Kidney (tissue), 14 donors: ENCODE measurements around the gene ACOT9. TPM values are rescaled to one million over a fixed set of nuclear protein-coding genes. Genes with fewer than 3 reads are reported as not detected.

Experiments used
- DNase-seq, 5 donors: peaks; one replicate each; pipeline ENCODE4 v3.0.0-alpha.2; 2013 to 2020
- FAIRE-seq: peaks from 2 replicates; lab custom pipeline; 2012; peaks lifted over from hg19 to GRCh38; lab: Jason Lieb, UNC
- H3K27ac ChIP-seq, 2 donors: one replicate each; pipeline ENCODE4 v1.7.0; 2013; ENCODE audit warnings: low read depth in 2 of 2, low read length in 2 of 2, inconsistent platforms in 1 of 2
- H3K27me3 ChIP-seq: one replicate; pipeline ENCODE4 v1.7.1; 2013; ENCODE audit warnings: low read length, inconsistent platforms; ENCODE audit not compliant: control insufficient read depth, insufficient read depth
- H3K36me3 ChIP-seq, 3 donors: one replicate each; pipeline versions ENCODE4 v1.7.0 to v1.7.1; 2013; ENCODE audit warnings: low read length in 3 of 3, control low read depth in 1 of 3, inconsistent platforms in 1 of 3; ENCODE audit not compliant: insufficient read depth in 3 of 3, control insufficient read depth in 2 of 3
- H3K4me1 ChIP-seq, 3 donors: one replicate each; pipeline versions ENCODE4 v1.7.0 to v1.7.1; 2013; ENCODE audit warnings: low read length in 3 of 3, inconsistent platforms in 1 of 3, low read depth in 1 of 3; ENCODE audit not compliant: control insufficient read depth in 2 of 3, insufficient read depth in 2 of 3
- H3K4me3 ChIP-seq, 3 donors: one replicate each; pipeline versions ENCODE4 v1.7.0 to v1.8.1; 2013; ENCODE audit warnings: low read length in 3 of 3, control low read depth in 1 of 3, inconsistent platforms in 1 of 3
- H3K9ac ChIP-seq, 3 donors: one replicate each; pipeline versions ENCODE4 v1.7.0 to v1.7.1; 2013; ENCODE audit warnings: low read length in 3 of 3, control low read depth in 1 of 3, inconsistent platforms in 1 of 3
- H3K9me3 ChIP-seq, 3 donors: one replicate each; pipeline versions ENCODE4 v1.7.0 to v1.7.1; 2013; ENCODE audit warnings: low read length in 3 of 3, control low read depth in 1 of 3, inconsistent platforms in 1 of 3; ENCODE audit not compliant: control insufficient read depth in 2 of 3, insufficient read depth in 1 of 3
- intact Hi-C: fragments of 100-400 bp; cut with DNase I; formaldehyde crosslinking; loops from one replicate; pipeline ENCODE4 v1.11.1; 2022
- polyA plus RNA-seq: library from polyadenylated mRNA; stranded (reverse); fragments of 350-450 nt; fragmentation: Illumina TruSeq; extraction: RNeasy Lipid Tissue Mini Kit (QIAGEN cat#74804); gene quantifications from one replicate; pipeline ENCODE4 v1.2.3, GENCODE V29; 2014; ENCODE audit warnings: low read depth, low replicate concordance; ENCODE audit not compliant: insufficient read depth
- total RNA-seq: library from RNA; stranded (reverse); fragmentation: NEBNext Ultra II Directional; extraction: Animal tissue kit (Norgen Biotek cat#: 25700); gene quantifications from one replicate; pipeline ENCODE4 v1.2.1, GENCODE V29; 2021
- TF ChIP-seq, protein P1 (sequence below): IDR thresholded peaks from 3 replicates; pipeline ENCODE4 v1.5.1; 2012; ENCODE audit warnings: mild to moderate bottlenecking, moderate library complexity, borderline replicate concordance; ENCODE audit not compliant: insufficient read depth; ENCODE audit errors: extremely low read depth
- donor health status: control.
- donor health status: control.
- donor health status: control.
- donor health status: control.
- donor health status: control.
- donor health status: DM: yes; HTN: yes; CAD: no.
- donor health status: Normal renal cell carcinoma (clear cell type).

The ACOT9 gene
- total and polyA plus RNA-seq, 2 donors from 2014 or later: 24.9 to 42.7 TPM

DNA sequence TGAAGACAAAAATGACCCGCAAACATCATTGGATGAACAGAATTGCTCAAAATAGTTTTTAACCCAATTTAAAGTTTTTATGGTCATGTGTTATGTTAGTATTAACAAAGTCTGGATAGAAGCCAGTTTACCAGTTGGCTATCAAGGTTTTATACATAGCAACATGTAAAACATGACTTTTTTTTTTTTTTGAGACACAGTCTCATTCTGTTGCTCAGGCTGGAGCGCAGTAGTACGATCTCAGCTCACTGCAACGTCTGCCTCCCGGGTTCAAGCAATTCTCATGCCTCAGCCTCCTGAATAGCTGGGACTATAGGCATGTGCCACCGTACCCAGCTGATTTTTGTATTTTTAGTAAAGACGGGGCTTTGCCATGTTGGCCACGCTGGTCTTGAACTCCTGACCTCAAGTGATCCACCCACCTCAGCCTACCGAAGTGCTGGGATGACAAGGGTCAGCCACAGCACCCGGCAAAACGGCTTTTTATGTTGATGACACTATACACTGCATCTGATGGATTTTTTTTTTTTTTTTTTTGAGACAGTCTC, 43.3 kb upstream of the ACOT9 start:
- H3K27me3 ChIP-seq: no peaks in the 10 kb centered on the region
- no peak overlapping the region for H3K9ac ChIP-seq
- peaks cover 0 to 20% (median 2%) of the 10 kb centered on the region in 3 donors for H3K36me3 ChIP-seq
- H3K9me3 ChIP-seq: no peaks in the 10 kb centered on the region
- peak overlapping the region in 2 of 3 donors; percentile 93 to 94 for H3K4me3 ChIP-seq
- intact Hi-C loops: loop anchor here (10.0 kb wide), 1 partner anchor 118 kb away; the partner anchor contains the start of genes APOO and CXorf58
- no peak for FAIRE-seq
- TF ChIP-seq, protein P1, sequence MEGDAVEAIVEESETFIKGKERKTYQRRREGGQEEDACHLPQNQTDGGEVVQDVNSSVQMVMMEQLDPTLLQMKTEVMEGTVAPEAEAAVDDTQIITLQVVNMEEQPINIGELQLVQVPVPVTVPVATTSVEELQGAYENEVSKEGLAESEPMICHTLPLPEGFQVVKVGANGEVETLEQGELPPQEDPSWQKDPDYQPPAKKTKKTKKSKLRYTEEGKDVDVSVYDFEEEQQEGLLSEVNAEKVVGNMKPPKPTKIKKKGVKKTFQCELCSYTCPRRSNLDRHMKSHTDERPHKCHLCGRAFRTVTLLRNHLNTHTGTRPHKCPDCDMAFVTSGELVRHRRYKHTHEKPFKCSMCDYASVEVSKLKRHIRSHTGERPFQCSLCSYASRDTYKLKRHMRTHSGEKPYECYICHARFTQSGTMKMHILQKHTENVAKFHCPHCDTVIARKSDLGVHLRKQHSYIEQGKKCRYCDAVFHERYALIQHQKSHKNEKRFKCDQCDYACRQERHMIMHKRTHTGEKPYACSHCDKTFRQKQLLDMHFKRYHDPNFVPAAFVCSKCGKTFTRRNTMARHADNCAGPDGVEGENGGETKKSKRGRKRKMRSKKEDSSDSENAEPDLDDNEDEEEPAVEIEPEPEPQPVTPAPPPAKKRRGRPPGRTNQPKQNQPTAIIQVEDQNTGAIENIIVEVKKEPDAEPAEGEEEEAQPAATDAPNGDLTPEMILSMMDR: no peak
- H3K27ac ChIP-seq: no peak overlapping the region
- DNase-seq: no peak
- H3K4me1 ChIP-seq: peaks cover 0 to 5% (median 0%) of the 10 kb centered on the region in 3 donors

DNA sequence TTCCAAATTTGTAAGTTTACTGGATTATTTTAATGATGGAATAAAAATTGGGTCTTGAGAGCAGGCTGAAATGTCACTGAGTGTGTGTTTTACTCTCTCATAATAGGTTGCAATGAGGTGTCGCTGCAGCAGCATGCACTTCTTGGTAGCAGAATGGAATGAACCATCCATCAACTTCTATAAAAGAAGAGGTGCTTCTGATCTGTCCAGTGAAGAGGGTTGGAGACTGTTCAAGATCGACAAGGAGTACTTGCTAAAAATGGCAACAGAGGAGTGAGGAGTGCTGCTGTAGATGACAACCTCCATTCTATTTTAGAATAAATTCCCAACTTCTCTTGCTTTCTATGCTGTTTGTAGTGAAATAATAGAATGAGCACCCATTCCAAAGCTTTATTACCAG, 42.5 kb upstream of the ACOT9 start:
- Histone ChIP-seq H3K4me1 (peaks cover 0 to 5% (median 0%) of the 10 kb centered on the region in 3 donors), H3K36me3 (peaks cover 0 to 20% (median 2%) of the 10 kb centered on the region in 3 donors), H3K9me3 (no peaks in the 10 kb centered on the region), H3K9ac (peak overlapping the region in 2 of 3 donors; percentile 3 to 87), H3K4me3 (peak overlapping the region in 2 of 3 donors; percentile 93 to 94), H3K27ac (peak overlapping the region; percentile 57 to 88), H3K27me3 (no peaks in the 10 kb centered on the region)
- no peak for FAIRE-seq
- intact Hi-C loops: loop anchor here (10.0 kb wide), 1 partner anchor 119 kb away; the partner anchor contains the start of genes APOO and CXorf58
- TF ChIP-seq, protein P1: no peak
- DNase-seq: no peak

DNA sequence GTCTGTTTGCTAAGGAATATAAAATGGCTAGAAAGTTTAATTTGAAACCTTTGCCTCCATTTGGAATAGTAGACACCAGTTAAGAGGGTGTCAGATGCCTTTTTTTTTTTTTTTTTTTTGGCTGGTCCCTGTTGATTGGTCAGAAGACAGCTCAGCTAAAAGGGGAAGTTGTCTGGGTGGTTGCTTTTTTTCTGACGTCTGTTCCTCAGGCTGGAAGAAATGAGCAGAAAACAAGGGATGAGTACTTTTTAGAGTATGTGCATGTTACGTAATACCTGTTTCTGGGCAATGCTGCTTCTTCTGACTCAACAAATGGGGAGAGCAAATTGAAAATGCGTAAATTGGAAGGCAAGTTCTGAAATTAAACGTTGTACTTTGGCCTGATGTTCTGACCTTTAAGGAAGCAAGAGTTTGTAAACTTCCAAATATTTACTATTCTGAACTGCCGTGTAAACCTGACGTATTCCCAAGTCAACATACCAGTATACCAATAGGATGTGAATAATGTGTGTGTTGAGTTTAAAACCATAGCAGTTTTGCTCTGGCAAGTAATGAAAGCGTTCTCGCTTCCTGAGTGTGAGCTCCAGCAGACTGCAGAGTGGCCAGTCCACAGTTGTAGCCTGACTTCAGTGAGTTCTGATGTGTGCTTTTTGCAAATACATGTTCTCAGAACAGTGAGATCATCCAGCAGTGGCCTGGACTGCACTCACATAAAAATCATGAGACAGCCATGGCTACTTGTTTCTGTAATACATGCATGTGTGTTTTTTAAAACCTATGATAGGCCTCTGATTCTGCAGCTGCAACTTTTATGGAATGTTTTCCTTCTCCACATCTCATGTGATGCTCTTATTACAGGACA, 41.6 kb upstream of the ACOT9 start:
- no peaks in the 10 kb centered on the region for H3K9me3 ChIP-seq
- H3K9ac ChIP-seq: peak overlapping the region; percentile 62 to 87 (median 87)
- peak overlapping the region; percentile 93 to 94 (median 93) for H3K4me3 ChIP-seq
- H3K36me3 ChIP-seq: peaks cover 0 to 20% (median 2%) of the 10 kb centered on the region in 3 donors
- FAIRE-seq: no peak
- H3K4me1 ChIP-seq: peaks cover 0 to 5% (median 0%) of the 10 kb centered on the region in 3 donors
- intact Hi-C loops: loop anchor here (10.0 kb wide), 1 partner anchor 120 kb away; the partner anchor contains the start of genes APOO and CXorf58
- TF ChIP-seq, protein P1: no peak
- H3K27me3 ChIP-seq: no peaks in the 10 kb centered on the region
- peak in 1 of 5 donors; percentile 8 for DNase-seq
- H3K27ac ChIP-seq: peak overlapping the region; percentile 88 to 95
